SH-SY5Y (cell line): ENCODE measurements around the gene PLAAT3.

Source experiments
- GATA2 ChIP-seq: IDR thresholded peaks from 2 replicates; pipeline ENCODE4 v1.6.1; 2011; ENCODE audit warnings: mild to moderate bottlenecking, low read depth, low read length
- GATA3 ChIP-seq: IDR thresholded peaks from 2 replicates; pipeline ENCODE4 v1.6.1; 2011; ENCODE audit warnings: low read depth, mild to moderate bottlenecking, low read length, moderate library complexity

DNA sequence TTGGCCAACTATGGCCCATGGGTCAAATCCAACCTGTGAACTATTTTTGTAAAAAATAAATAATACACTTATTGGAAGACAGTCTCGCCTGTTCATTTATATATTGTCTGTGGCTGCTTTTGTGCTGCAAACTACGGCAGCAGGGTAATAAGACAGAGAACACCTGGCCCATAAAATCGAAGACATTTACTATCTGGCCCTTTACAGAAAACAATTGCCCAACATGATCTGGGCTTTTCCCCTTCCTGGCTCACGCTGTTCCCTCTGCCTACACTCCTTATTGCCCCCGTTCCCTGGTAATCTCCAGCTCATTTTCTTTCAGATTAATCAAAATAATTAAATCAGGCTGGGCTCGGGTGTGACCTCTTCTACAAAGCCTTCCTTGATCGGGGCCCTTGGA, 56.7 kb downstream of the PLAAT3 start:
- TF ChIP-seq GATA3: no peak
- no peak for TF ChIP-seq GATA2
